Measurements from ENCODE around the gene ITGB6. TPM values are rescaled to one million over a fixed set of nuclear protein-coding genes. Genes with fewer than 3 reads are reported as not detected.

Gene ITGB6
- total RNA-seq, 1 experiment from 2014 or later, result not detected

GRCh38 chr2:160144280-160144990 is 55.6 kb downstream of the ITGB6 start:
- Mint-ChIP-seq H3K9me3 (no peaks in the 10 kb centered on the region), H3K4me3 (no peak overlapping the region), H3K36me3 (no peaks in the 10 kb centered on the region), H3K4me1 (peaks cover 13% of the 10 kb centered on the region), H3K27me3 (ENCODE audit: low read depth) (no peaks in the 10 kb centered on the region), H3K27ac (no peak overlapping the region)
- TF ChIP-seq ATF1 (CRISPR knock-in tag; IDR thresholded peaks at IDR 0.05) (no peak), ZNF532 (CRISPR knock-in tag; IDR thresholded peaks at IDR 0.05; ENCODE audit: borderline replicate concordance) (no peak), NFATC4 (CRISPR knock-in tag; IDR thresholded peaks at IDR 0.05) (no peak), HMGXB4 (CRISPR knock-in tag; IDR thresholded peaks at IDR 0.05) (no peak), ZBTB21 (CRISPR knock-in tag; IDR thresholded peaks at IDR 0.05; ENCODE audit: borderline replicate concordance) (no peak), TP53 (CRISPR knock-in tag; IDR thresholded peaks at IDR 0.05) (no peak), SOX15 (CRISPR knock-in tag; IDR thresholded peaks at IDR 0.05) (no peak), NR2C2 (CRISPR knock-in tag; IDR thresholded peaks at IDR 0.05) (no peak), E2F5 (CRISPR knock-in tag; IDR thresholded peaks at IDR 0.05) (no peak), ATF6 (CRISPR knock-in tag; IDR thresholded peaks at IDR 0.05) (no peak)
- DNase-seq (ENCODE audit: low spot score) (no peak), ATAC-seq (no peak)
- CTCF ChIA-PET, result no interaction called here
- POLR2A ChIA-PET, result no interaction called here

- DNase-seq (ENCODE audit: low spot score) (no peak), ATAC-seq (no peak)
- TF ChIP-seq USF2 (CRISPR knock-in tag; IDR thresholded peaks at IDR 0.05) (no peak), ZNF121 (CRISPR knock-in tag; IDR thresholded peaks at IDR 0.05) (no peak), FOXJ3 (CRISPR knock-in tag; IDR thresholded peaks at IDR 0.05; ENCODE audit: borderline replicate concordance) (no peak), EMX1 (CRISPR knock-in tag; IDR thresholded peaks at IDR 0.05) (no peak), PRRX2 (CRISPR knock-in tag; IDR thresholded peaks at IDR 0.05) (no peak), CTCF (IDR thresholded peaks at IDR 0.05) (no peak), SP1 (CRISPR knock-in tag; conservative IDR thresholded peaks at IDR 0.05) (no peak), ZSCAN18 (CRISPR knock-in tag; IDR thresholded peaks at IDR 0.05) (no peak), KAT7 (CRISPR knock-in tag; IDR thresholded peaks at IDR 0.05; ENCODE audit: borderline replicate concordance) (no peak)
- ChIA-PET POLR2A (no interaction called here), CTCF (interaction anchor here (1.0 kb wide), 1 partner anchor 57 kb away, joined by 3 read pairs; no protein-coding TSS in a partner anchor)
- H3K9me3 Mint-ChIP-seq, result no peaks in the 10 kb centered on the region
- no peaks in the 10 kb centered on the region for H3K4me1 Mint-ChIP-seq
- H3K4me3 Mint-ChIP-seq, result no peak overlapping the region
- H3K36me3 Mint-ChIP-seq, result no peaks in the 10 kb centered on the region
- no peak overlapping the region for H3K27ac Mint-ChIP-seq
- no peaks in the 10 kb centered on the region for H3K27me3 Mint-ChIP-seq (ENCODE audit: low read depth)
These were observed 57.6 kb downstream of the ITGB6 start for GRCh38 chr2:160142472-160142871.

Data from WTC11 (cell line).